ENCODE measurements around the gene GGCX.
"Not testable (repeated sequence)": the region's sequence is repeated elsewhere in the genome, so short reads cannot be mapped to it uniquely, and the experiment has no call there.

GGCX gene

DNA sequence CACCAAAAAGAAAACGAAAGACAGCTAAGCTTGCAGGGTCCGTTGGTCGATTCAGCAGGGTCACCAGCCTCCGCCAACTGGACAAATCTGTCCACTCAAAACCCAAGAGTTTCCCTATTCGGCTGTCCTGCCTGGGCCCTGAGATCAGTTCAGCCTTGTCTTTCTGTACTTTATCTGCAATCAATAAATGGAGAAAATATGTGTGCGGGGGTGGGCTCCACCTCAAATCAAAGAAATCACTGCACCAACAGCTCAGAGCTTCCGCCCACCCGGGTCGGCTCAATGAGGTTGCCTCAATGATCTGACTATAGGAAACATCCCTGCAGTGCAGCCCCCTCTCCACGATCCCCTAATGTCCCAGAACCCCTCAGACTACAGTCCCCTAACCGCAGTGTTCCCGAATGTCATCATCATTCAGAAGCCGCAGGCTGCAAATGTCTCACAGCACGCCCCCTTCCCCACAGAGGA lies 447 bp downstream of the GGCX start:
- no peak for DNase-seq (ENCODE audit: low read depth)
- H3K4me3 ChIP-seq (ENCODE audit: low read length) = peak overlapping the region; percentile 95
- TF ChIP-seq, protein P1, sequence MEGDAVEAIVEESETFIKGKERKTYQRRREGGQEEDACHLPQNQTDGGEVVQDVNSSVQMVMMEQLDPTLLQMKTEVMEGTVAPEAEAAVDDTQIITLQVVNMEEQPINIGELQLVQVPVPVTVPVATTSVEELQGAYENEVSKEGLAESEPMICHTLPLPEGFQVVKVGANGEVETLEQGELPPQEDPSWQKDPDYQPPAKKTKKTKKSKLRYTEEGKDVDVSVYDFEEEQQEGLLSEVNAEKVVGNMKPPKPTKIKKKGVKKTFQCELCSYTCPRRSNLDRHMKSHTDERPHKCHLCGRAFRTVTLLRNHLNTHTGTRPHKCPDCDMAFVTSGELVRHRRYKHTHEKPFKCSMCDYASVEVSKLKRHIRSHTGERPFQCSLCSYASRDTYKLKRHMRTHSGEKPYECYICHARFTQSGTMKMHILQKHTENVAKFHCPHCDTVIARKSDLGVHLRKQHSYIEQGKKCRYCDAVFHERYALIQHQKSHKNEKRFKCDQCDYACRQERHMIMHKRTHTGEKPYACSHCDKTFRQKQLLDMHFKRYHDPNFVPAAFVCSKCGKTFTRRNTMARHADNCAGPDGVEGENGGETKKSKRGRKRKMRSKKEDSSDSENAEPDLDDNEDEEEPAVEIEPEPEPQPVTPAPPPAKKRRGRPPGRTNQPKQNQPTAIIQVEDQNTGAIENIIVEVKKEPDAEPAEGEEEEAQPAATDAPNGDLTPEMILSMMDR (conservative IDR thresholded peaks at IDR 0.05; ENCODE audit: low read depth, low read length) = no peak

GRCh38 chr2:85560403-85560726 lies 928 bp downstream of the GGCX start:
- not testable (repeated sequence) for DNase-seq (ENCODE audit: low read depth)
- H3K4me3 ChIP-seq (ENCODE audit: low read length) = peak overlapping the region; percentile 95

GRCh38 chr2:85558160-85558559 lies 3.1 kb downstream of the GGCX start:
- DNase-seq (ENCODE audit: low read depth) = no peak

GRCh38 chr2:85557130-85557529 lies 4.2 kb downstream of the GGCX start:
- H3K4me3 ChIP-seq (ENCODE audit: low read length) = no peak overlapping the region
- no peak for DNase-seq (ENCODE audit: low read depth)
- TF ChIP-seq, protein P1 (conservative IDR thresholded peaks at IDR 0.05; ENCODE audit: low read depth, low read length) = no peak

More at GRCh38 chr2:85558160-85558559, 3.1 kb downstream of the GGCX start:
- no peak overlapping the region for H3K4me3 ChIP-seq (ENCODE audit: low read length)
- TF ChIP-seq, protein P1 (conservative IDR thresholded peaks at IDR 0.05; ENCODE audit: low read depth, low read length) = no peak

DNA sequence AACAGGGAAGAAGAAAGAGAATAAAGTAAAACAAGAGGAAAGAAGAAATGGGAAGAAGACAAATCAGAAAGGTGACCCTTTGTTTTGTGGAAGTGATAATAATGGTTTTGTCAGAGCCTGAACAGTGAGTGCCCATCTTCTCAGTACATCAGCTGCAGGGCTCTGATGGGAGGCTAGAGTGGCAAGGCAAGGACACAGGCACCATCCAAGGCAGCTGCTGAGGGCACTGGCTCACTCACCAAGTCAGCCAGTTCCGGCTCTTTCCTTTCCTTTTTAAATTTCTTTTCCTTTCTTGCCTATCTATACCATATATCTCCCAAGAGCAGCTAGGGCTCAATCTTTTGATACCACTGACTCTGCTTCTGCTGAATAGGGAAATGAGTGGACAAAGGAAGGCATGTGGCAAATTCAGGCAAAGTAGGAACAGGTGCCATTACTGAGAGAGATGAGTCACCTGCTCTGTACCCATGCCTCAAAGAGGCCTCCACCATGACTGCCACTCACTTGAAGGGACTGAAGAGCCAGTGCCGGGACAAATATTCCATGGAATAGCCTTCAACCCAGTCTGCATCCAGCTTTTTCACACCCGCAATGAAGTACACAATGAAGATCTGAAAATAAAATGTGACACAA lies 6.2 kb downstream of the GGCX start:
- no peak overlapping the region for H3K4me3 ChIP-seq (ENCODE audit: low read length)
- no peak for DNase-seq (ENCODE audit: low read depth)
- TF ChIP-seq, protein P1 (conservative IDR thresholded peaks at IDR 0.05; ENCODE audit: low read depth, low read length) = no peak

- TF ChIP-seq, protein P1 (conservative IDR thresholded peaks at IDR 0.05; ENCODE audit: low read depth, low read length) = no peak
- no peak overlapping the region for H3K4me3 ChIP-seq (ENCODE audit: low read length)
Observed at GRCh38 chr2:85553184-85553583, 8.1 kb downstream of the GGCX start.

DNA sequence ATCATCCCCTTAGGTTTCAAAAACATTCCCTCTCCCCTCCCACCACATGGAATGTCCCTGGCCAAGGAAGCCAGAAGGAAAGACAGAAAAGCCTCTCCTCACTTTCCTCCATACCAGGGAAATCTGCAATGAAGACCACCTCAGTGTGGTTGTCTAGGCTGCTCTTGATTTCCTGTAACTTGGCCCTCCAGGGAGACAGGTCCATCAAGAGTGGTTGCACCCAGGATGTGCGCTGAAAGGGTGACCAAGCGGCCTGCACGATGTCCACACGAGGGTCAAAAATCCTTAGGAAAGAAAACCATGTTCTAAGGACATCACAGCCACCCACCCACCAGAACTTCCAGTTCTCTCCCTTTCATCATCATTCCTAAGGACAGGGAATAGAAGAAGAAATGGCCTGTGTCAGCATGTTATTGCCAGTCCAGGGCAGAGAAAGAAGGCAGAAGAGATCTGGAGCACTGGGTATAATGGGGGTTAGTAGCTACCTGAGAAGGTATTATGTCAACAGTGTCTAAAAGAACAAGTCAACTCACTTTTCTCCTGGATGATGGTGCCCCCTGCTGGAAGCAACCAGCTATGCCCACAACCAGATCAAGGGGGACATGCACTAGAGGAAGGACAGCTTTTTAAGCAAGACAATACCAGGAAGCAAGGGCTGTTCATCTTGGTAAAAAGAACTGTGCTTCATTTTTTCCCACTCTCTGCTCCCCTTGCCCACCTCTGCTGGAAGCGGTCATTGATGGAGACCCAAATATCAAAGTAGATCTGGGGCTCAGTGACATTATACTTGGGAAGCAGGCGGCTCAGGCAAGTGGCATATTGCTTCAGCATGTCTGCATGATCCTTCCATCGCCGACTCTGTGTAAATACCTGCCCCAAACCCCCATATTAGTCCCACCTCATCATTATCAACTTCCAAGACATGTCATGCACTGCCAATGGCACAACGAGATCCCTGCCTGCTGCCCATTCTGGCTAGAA lies 9.3 kb downstream of the GGCX start:
- TF ChIP-seq, protein P1 (conservative IDR thresholded peaks at IDR 0.05; ENCODE audit: low read depth, low read length) = peak; percentile 93
- no peak overlapping the region for H3K4me3 ChIP-seq (ENCODE audit: low read length)

More at GRCh38 chr2:85553184-85553583, 8.1 kb downstream of the GGCX start:
- no peak for DNase-seq (ENCODE audit: low read depth)

More for the DNA sequence above, 9.3 kb downstream of the GGCX start:
- no peak for DNase-seq (ENCODE audit: low read depth)
